KMS-11 (cell line): ENCODE results near the gene COIL.

Experiments
- H2AFZ ChIP-seq: fragments of 200-600 bp; sonication (generic); 2 replicates; pipeline ENCODE4 v1.6.1; 2016; ENCODE audit warnings: antibody characterized with exemption, mixed run types, low read depth
- H3K27ac ChIP-seq: fragments of 200-600 bp; sonication (generic); 2 replicates; pipeline ENCODE4 v1.6.1; 2016; ENCODE audit warnings: mild to moderate bottlenecking, mixed run types
- H3K27me3 ChIP-seq: fragments of 200-600 bp; sonication (generic); 2 replicates; pipeline ENCODE4 v1.6.1; 2017; ENCODE audit warnings: mild to moderate bottlenecking, low read depth, mixed run types, moderate library complexity; ENCODE audit not compliant: insufficient read depth
- H3K36me3 ChIP-seq: fragments of 200-600 bp; sonication (generic); 2 replicates; pipeline ENCODE4 v1.6.1; 2017; ENCODE audit warnings: mild to moderate bottlenecking, mixed run types; ENCODE audit not compliant: insufficient read depth
- H3K4me1 ChIP-seq: fragments of 200-600 bp; sonication (generic); 2 replicates; pipeline ENCODE4 v1.6.1; 2016; ENCODE audit warnings: mild to moderate bottlenecking, low read depth, mixed run types; ENCODE audit not compliant: poor library complexity, severe bottlenecking
- H3K4me2 ChIP-seq: fragments of 200-600 bp; sonication (generic); 2 replicates; pipeline ENCODE4 v1.7.0; 2016; ENCODE audit warnings: mild to moderate bottlenecking, mixed run types
- H3K4me3 ChIP-seq: fragments of 200-600 bp; sonication (generic); IDR thresholded peaks from 2 replicates; pipeline ENCODE4 v1.6.1; 2017; ENCODE audit warnings: low read depth, low read length, mixed read lengths; ENCODE audit not compliant: insufficient read depth
- H3K79me2 ChIP-seq: fragments of 200-600 bp; sonication (generic); 2 replicates; pipeline ENCODE4 v1.6.1; 2016; ENCODE audit warnings: low read depth, mixed run types; ENCODE audit not compliant: insufficient read depth
- H3K9ac ChIP-seq: fragments of 200-600 bp; sonication (generic); 2 replicates; pipeline ENCODE4 v1.6.1; 2016; ENCODE audit warnings: mild to moderate bottlenecking, mixed run types
- H4K20me1 ChIP-seq: fragments of 200-600 bp; sonication (generic); 2 replicates; pipeline ENCODE4 v1.6.1; 2016; ENCODE audit warnings: mild to moderate bottlenecking, mixed run types; ENCODE audit not compliant: insufficient read depth
- CTCF ChIP-seq: fragments of 200-600 bp; sonication (generic); conservative IDR thresholded peaks from 2 replicates; pipeline ENCODE4 v1.6.1; 2017; ENCODE audit warnings: low read depth, mild to moderate bottlenecking, antibody characterized with exemption, low read length, moderate library complexity, mixed read lengths

COIL gene

GRCh38 chr17:56896217-56896967 is 64.5 kb downstream of the COIL start:
- no peaks in the 10 kb centered on the region for H3K79me2 ChIP-seq
- no peak overlapping the region for H2AFZ ChIP-seq
- no peaks in the 10 kb centered on the region for H3K27me3 ChIP-seq
- no peak overlapping the region for H3K4me2 ChIP-seq
- H4K20me1 ChIP-seq, result no peaks in the 10 kb centered on the region
- H3K4me3 ChIP-seq, result no peak overlapping the region
- H3K27ac ChIP-seq, result no peak overlapping the region
- no peak overlapping the region for H3K9ac ChIP-seq
- TF ChIP-seq CTCF, result no peak
- H3K4me1 ChIP-seq, result no peaks in the 10 kb centered on the region
- H3K36me3 ChIP-seq, result peaks cover 2% of the 10 kb centered on the region; the same call in 1 of the 2 replicates

GRCh38 chr17:56894859-56895455 is 65.9 kb downstream of the COIL start:
- H4K20me1 ChIP-seq, result no peaks in the 10 kb centered on the region
- H3K4me3 ChIP-seq, result no peak overlapping the region
- no peak for TF ChIP-seq CTCF
- no peak overlapping the region for H2AFZ ChIP-seq
- H3K9ac ChIP-seq, result no peak overlapping the region
- no peaks in the 10 kb centered on the region for H3K27me3 ChIP-seq
- peaks cover 2% of the 10 kb centered on the region; the same call in 1 of the 2 replicates for H3K36me3 ChIP-seq
- no peak overlapping the region for H3K27ac ChIP-seq
- H3K79me2 ChIP-seq, result no peaks in the 10 kb centered on the region
- H3K4me1 ChIP-seq, result no peaks in the 10 kb centered on the region
- H3K4me2 ChIP-seq, result no peak overlapping the region

- Histone ChIP-seq H2AFZ (no peak overlapping the region), H3K27me3 (no peaks in the 10 kb centered on the region), H3K79me2 (no peaks in the 10 kb centered on the region), H3K4me1 (no peaks in the 10 kb centered on the region), H3K4me3 (no peak overlapping the region), H3K4me2 (no peak overlapping the region), H3K36me3 (peaks cover 2% of the 10 kb centered on the region; the same call in 1 of the 2 replicates), H4K20me1 (no peaks in the 10 kb centered on the region), H3K27ac (no peak overlapping the region), H3K9ac (no peak overlapping the region)
- no peak for TF ChIP-seq CTCF
Measured at GRCh38 chr17:56893503-56893902, 67.3 kb downstream of the COIL start.

- Histone ChIP-seq H3K4me2 (no peak overlapping the region), H3K36me3 (peaks cover 7% of the 10 kb centered on the region; the same call in 1 of the 2 replicates), H3K4me1 (no peaks in the 10 kb centered on the region), H4K20me1 (no peaks in the 10 kb centered on the region), H2AFZ (no peak overlapping the region), H3K9ac (no peak overlapping the region), H3K27me3 (no peaks in the 10 kb centered on the region), H3K4me3 (no peak overlapping the region), H3K79me2 (no peaks in the 10 kb centered on the region), H3K27ac (no peak overlapping the region)
- no peak for TF ChIP-seq CTCF
Measured at GRCh38 chr17:56892333-56892732, 68.5 kb downstream of the COIL start.
